GM19372 (cell line): ENCODE results near the gene ARMC9.
"Not testable (repeated sequence)": the region's sequence is repeated elsewhere in the genome, so short reads cannot be mapped to it uniquely, and the experiment has no call there.

ENCODE experiments used
- ATAC-seq: cut with Tn5 transposase; IDR thresholded peaks from one replicate; pipeline ENCODE4 v1.9.1; 2021; ENCODE audit warnings: mild to moderate bottlenecking, low read depth, moderate library complexity; ENCODE audit not compliant: unreplicated experiment

ARMC9 gene

GRCh38 chr2:231198291-231199173, at the start of gene ARMC9:
Gene ARMC9 (plus strand): TSS chr2:231198631. CDS start chr2:231206239, 7,608 bp downstream.
- ATAC-seq, result peak; percentile 96

- no peak for ATAC-seq
Observed at GRCh38 chr2:231152800-231153557, 45.5 kb upstream of the ARMC9 start.

GRCh38 chr2:231159306-231159705, 39.1 kb upstream of the ARMC9 start:
- no peak for ATAC-seq

- no peak for ATAC-seq
Observed at GRCh38 chr2:231160701-231161100, 37.7 kb upstream of the ARMC9 start.

- no peak for ATAC-seq
Observed at GRCh38 chr2:231161252-231161839, 37.1 kb upstream of the ARMC9 start.

GRCh38 chr2:231161877-231162329, 36.5 kb upstream of the ARMC9 start:
- ATAC-seq, result no peak

GRCh38 chr2:231163011-231163410, 35.4 kb upstream of the ARMC9 start:
- ATAC-seq, result no peak

GRCh38 chr2:231163414-231164095, 34.9 kb upstream of the ARMC9 start:
- no peak for ATAC-seq

- ATAC-seq, result no peak
Observed at GRCh38 chr2:231167745-231168459, 30.5 kb upstream of the ARMC9 start.

- ATAC-seq, result no peak
Observed at GRCh38 chr2:231168460-231169139, 29.8 kb upstream of the ARMC9 start.

- ATAC-seq, result no peak
Observed at GRCh38 chr2:231169488-231169887, 28.9 kb upstream of the ARMC9 start.

GRCh38 chr2:231170055-231170454, 28.4 kb upstream of the ARMC9 start:
- no peak for ATAC-seq

GRCh38 chr2:231172025-231172424, 26.4 kb upstream of the ARMC9 start:
- ATAC-seq, result no peak

GRCh38 chr2:231174211-231174651, 24.2 kb upstream of the ARMC9 start:
- no peak for ATAC-seq

- ATAC-seq, result no peak
Observed at GRCh38 chr2:231176066-231176465, 22.4 kb upstream of the ARMC9 start.

GRCh38 chr2:231177156-231178025, 21.0 kb upstream of the ARMC9 start:
- no peak for ATAC-seq

GRCh38 chr2:231178805-231179204, 19.6 kb upstream of the ARMC9 start:
- not testable (repeated sequence) for ATAC-seq

- ATAC-seq, result no peak
Observed at GRCh38 chr2:231181860-231182512, 16.4 kb upstream of the ARMC9 start.
